GM18858 (cell line): ENCODE measurements around the gene LARGE1.

Experiments
- ATAC-seq: cut with Tn5 transposase; IDR thresholded peaks from one replicate; pipeline ENCODE4 v1.9.1; 2021; ENCODE audit not compliant: unreplicated experiment

The LARGE1 gene

DNA sequence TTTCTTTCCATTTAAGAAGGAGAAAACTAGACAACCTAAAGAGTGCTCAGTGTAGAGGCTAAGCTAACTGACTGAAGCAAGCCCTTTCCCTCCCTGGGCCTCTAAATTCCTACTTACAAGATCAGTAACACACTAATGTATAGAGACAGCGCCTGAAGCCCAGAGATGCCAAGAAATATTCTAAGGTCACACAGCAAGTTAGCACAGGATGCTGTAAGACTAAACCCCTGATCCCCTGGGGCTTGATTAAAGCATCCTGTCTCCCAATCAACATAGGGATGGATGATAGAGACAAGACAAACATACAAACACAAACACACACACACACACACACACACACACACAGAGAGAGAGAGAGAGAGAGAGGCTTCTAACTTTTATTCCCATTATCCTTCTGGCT is 5.6 kb downstream of the LARGE1 start:
- no peak for ATAC-seq

DNA sequence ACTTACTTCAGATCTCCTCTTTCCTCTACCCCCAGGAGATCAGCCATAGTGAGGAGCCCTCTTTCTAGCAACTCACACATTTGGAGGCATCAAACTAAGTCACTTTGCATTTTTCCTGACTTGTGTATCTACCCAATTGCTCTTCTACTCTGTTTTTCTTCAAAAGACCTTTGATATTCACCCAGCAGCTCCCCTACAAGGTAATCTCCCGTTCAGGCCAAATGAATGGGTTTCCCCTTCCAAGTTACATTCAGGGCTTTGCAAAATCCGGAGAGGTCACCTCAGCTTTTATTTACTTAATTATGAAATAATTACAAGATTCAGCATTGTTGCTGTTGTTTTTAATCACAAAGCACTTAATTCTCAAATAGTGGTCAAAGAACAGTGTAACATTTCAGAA is 6.1 kb downstream of the LARGE1 start:
- no peak for ATAC-seq

DNA sequence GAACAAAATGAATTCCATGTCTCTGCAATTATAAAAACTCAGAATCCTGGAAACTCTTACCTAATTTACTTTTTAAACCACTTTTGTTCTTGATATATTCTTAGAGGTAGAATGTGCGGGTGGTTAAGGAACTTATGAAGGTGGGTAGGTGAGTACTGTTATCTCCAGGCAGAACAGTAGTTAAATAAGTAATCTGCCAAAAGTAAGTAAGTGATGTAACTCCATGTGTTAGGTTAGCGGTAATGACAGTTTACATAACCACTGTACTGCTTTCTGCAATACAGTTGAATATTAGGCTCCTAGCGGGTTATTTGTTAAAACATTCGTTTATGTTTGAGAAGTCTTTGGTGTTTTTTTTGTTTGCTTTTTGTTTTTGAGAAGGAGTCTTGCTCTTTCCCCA is 7.1 kb downstream of the LARGE1 start:
- no peak for ATAC-seq

DNA sequence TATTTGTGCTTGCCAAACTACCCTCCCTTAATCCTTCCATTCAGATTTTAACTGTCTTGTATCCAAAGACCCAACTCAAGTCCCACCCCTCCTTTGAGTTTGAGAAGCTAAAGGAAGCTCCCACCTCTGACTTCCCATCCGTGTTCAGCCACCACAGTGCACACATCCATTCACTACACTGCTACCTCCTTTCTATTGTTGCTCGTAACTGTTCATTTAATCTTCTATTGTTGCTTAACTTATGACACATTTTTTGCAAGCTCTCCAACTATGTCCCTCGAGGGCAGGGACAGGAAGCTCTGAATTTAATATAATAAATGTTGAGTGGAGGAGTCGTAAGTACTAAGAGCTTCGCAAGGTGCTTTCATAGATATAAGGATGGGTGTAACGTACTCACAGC is 10.4 kb downstream of the LARGE1 start:
- no peak for ATAC-seq

DNA sequence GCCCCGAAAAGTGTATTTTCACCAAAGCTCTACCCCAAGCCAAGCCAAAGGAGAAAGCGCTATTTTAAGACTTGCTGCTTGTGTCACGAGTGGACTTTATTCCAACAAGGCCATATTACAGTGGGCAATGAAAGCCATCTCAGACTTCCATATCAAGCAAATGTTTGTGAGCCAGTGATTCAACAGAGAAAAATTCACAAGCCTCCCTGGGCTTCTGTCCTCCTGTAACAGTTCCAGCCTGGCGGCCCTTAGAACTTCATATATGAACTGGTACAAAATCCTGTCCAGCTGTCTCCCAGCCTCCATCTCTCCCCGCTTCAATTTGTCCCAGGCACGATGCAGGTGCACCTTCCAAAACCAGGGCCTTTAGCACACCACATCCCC is 11.2 kb downstream of the LARGE1 start:
- ATAC-seq: no peak

DNA sequence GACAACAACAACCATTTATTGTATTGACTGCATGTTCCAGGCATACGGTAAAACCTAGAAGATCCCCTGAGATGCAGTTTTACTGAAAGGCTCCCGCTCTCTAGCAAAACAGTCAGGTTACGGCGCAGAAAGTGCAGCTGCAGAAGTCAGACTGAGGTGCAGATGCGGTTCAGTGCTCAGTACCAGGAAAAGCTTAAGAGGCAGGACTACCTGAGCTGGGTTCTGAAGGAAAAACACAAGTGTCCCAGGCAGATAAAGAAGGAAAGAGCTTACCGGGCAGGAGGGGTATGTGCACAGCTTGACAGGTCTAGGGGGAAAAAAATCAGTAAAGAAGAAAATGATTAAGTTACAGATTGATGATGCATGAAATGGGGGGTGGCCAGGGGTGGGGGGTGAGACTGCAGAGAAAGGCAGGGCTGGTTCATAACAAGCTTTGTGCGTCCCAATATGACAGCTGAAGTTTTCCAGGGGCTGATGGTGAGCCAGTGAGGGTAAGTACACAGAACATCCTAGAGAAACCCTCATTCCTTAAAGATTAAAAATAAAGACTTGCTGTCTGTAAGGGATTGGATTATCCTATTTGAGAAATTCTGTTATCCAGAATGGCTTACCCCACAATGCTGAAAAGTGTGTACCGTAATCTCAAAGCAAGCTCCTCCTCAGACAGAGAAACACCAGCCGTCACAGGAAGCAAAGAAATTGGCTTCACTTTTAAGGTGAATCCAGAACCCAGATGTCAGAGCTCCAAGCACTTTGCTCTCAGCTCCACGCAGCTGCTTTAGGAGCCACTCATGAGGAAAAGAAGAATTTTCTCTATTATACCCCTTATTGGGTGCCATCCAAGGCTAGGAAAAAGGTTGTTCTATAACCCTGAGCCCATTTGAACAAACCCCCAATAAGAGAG is 11.9 kb downstream of the LARGE1 start:
- no peak for ATAC-seq

DNA sequence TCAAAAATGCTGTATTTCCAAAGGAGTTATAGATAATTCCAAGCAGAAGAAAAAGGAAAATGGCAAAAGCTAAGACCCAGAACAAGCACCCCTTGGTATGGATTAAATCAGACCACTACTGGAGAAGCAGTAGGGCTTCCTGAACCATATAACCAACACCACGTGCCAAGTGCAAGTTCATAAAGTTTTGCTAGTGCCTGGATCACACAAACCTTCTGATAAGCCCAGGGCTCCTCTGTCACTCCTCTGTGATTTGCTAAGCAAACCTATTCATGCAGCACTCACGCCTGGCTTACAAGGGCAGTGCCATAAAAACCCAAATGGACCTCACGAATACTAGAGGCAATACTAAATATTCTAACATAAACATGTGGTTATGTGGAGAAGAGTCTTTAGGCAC is 13.3 kb downstream of the LARGE1 start:
- no peak for ATAC-seq

DNA sequence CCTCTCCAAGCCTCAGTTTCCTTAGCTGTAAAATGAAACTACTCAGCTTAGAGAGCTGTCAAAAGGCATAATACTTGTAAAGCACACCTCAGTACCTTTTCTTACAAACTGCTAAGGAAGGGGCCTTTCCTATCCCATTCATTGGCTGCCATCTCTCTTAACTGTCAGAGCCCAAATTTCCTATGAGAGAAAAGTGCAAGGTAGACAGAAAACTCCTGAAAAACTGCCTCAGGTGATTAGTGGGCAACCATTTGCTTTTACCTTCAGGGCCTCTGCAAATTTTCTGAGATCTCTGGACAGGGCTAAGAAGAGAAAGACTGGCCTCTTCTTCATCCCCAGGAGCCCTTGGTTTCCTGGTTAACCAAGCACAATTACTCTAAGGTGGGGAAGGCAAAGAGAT is 13.8 kb downstream of the LARGE1 start:
- no peak for ATAC-seq

DNA sequence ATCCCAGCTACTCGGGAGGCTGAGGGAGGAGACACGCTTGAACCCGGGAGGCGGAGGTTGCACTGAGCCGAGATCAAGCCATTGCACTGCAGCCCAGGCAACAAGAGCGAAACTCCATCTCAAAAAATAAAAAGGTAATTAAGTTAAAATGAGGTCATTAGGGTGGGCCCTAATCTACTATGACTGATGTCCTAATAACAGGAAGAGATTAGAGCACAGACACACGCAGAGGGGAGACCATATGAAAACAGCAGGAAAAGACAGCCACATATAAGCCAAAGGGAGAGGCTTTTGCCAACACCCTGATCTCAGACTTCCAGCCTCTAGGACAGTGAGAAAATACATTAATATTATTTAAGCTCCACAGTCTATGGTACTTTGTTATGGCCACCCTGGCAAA is 17.3 kb downstream of the LARGE1 start:
- no peak for ATAC-seq

DNA sequence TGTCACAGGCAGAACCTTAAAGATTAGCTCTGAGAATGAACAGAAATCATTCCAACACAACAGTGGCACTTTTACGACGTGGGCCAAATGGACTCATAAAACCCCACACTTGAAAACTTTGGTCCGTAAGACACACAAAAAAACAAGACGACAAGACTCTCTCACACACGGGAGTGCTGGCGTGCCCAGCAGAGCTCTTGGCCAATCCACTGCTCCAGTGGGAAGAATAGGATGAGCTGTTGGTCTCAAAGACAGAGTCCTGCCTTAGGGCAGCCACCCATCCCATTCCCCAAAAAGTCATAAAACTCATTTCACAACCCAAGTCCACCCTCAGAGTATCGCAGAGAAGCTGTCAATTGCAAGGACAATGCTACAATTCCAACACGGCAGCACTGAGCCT is 18.2 kb downstream of the LARGE1 start:
- ATAC-seq: no peak

DNA sequence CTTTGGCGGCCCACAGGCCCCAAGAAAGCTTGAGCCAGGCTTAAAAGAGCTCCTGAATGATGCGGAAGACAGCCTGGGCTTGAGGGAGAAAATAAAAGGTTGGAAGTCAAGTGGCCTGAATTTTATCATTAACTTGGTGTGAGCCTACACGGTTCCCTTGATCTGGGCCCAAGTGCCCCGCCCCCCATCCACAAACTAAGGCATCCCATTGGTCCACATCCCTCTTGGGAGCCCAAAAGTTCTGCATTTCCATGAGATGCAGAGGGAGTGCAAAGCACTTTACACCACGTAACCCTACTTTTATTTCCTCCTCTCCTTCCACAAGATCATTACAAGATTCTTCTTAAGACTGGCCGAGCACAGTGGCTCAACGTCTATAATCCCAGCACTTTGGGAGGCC is 22.2 kb downstream of the LARGE1 start:
- no peak for ATAC-seq

DNA sequence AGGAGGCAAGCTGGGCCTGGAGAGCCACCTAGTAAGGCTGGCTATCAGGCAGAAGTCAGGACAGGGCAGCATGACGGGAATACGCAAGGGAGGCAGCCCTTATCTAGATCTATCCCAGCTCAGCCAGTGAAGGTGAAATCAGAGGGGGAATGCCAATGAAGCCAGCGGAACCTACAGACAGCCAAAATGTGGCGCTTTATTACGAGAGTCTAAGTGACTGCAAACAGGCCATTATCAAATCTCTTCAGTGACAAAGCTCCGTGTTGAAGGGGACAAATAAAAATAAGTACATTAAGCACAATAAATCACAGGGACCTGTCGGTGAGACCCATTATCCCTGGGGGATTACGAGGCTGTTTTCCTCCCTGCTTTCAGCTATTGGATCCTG is 22.8 kb downstream of the LARGE1 start:
- ATAC-seq: no peak

DNA sequence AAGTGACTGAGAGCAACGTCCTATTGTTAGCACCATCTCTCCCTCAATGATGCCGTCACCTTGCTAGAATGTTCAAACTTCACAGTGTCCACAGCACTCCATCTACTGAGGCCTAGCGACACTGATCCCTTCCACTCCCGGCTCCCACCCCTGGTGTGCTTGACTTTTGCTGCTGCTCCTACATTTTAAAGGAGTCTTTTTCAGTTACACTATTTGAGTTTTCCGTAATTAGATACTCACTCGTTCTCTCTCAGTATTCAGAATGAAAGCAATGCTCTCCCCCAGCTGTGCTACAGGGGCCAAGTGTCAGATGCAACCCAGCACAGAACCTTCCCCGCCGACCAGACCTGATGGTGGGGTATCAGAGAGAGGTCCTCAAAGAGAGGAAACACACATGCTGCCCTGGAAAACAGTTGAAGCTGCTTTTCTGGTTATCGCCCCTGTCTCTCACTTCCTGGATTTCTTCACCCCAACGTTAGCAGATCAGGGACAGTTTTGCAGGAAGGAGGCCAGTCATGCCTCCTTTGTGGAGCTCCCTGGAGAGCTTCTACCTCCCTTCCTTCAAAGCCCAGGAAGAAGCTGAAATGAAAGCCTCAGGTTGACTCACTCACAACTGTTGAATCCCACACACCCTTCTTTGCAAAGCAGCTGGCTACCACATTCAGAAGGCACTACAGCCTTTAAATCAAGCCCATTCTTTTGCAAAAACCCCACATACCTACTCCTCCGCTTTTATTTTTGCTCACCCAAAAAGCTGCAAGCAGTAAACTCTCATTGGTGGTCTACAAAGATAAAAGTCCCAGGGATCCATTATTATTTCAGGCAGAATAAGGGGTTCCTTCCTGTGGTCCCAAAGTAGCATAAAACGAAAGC is 23.5 kb downstream of the LARGE1 start:
- ATAC-seq: no peak

DNA sequence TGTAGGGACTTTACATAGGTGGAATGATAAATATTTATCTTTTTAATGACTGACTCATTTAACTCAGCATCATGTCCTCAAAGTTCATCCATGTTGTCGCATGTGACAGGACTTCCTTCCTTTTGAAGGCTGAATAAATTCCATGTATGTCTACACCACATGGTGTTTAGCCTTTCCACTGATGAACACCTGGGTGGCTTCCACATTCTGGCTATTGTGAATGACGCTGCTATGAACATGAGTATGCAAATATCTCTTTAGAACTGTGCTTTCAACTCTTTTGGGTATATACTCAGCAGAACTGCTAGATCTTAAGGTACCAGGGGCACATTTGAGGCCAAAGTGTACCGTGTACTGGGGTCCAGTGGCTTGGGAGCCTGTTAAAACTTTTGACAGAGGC is 24.1 kb downstream of the LARGE1 start:
- no peak for ATAC-seq

DNA sequence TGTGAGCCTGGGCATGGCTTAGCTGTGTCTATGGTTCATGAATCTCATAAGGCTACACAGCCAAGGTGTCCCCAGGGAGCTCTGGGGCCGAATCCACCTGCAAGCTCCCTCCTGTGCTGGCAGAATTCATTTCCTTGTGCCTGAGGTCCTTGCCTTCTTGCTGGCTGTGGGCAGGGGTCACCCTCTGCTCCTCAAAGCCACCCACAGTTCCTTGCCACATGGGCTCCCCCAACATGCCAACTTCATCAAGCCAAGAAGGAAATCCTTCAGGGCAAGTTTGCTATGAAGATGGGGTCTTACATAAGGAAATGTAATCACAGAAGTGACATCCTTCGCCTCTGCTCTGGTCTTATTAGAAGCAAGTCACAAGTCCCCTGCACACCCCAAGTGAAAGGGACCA is 24.8 kb downstream of the LARGE1 start:
- no peak for ATAC-seq

DNA sequence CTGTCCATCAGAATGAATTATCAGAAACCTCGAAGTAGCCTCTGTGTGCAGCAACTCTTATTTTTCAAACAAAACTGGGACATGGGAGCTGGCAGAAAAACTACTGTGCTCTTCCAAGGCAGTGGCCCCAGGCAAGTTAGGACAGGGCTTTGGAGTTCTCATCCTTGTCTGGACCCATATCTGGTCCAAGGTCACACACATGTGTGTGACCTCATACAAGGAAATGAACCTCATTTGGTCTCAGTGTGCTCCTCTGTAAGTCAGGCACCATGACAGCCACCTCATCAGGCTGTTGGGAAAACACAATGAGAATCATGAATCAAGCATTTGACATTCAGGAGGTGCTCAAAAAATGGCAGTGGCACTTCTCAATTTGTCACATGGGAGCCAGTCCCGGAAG is 25.8 kb downstream of the LARGE1 start:
- no peak for ATAC-seq

DNA sequence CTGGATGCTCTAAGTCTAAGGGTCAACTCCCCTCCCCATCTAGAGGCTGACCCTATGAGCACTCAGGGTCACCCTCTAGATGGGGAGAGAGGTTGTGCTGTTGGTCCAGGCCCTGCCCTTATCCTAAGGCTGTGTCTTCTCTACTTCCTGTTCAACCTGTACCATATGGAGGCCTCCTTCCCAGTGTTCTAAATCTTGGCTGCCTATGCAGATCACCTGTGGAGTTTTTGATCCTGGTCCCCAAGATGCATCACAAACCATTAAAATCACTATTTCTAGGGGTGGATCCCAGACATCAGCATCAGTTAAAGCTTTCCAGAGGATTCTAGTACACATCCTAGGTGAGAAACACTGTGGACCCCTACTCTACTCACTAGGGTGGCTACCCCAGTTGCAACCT is 26.2 kb downstream of the LARGE1 start:
- no peak for ATAC-seq

DNA sequence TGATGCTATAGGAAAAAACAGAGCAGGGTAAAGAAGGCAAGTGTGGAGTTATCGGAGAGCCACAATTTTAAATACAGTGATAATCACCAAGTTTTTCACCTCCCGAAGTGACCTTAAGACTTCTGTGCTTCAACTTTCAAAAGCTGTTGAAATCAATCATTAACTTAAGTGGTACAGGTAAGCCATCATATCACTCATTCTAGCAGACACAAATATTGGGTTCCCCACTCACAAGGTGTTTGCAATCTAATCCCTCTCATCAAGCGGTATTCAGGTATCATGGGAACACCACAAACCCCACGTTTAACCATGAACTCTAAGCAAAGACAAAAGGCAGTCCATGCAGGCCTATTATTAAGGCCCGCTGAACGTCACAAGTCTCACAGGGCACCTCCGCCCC is 26.8 kb downstream of the LARGE1 start:
- ATAC-seq: no peak

DNA sequence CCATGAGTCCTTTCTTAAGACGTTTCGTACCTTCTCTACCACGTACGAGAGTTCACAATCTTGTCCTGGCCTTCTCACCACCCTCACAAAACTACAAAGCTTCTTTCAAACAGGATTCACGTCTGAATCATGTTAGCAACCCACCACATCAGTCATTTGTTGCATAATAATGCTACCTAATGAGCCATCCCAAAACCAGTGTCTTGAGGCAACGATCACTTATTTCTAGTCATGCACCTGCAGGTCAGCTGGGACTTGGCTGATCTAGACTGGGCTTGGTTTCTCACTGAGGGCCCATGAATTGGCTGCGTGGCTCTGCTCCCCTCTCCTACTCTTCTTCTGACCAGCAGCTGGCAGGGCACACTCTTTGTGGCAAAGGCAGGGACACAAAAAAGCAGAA is 28.3 kb downstream of the LARGE1 start:
- ATAC-seq: no peak

DNA sequence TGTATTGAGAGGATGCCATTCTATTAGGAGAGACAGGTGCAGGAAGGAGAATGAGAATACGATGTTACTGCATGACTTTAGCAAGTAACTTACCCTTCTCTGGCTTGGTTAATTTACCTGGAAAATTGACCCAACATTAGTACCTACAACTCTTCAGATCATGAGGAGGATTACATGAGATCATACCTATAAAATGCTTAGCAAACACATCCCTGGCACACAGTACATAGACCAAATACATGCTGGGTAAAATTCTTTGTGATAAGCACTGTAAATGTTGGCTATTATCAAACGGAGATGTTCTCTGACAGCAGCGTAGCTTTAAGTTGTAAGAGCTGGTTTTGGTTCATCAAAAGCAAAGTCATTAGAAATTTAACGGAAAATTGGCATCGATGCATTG is 28.8 kb downstream of the LARGE1 start:
- ATAC-seq: no peak

DNA sequence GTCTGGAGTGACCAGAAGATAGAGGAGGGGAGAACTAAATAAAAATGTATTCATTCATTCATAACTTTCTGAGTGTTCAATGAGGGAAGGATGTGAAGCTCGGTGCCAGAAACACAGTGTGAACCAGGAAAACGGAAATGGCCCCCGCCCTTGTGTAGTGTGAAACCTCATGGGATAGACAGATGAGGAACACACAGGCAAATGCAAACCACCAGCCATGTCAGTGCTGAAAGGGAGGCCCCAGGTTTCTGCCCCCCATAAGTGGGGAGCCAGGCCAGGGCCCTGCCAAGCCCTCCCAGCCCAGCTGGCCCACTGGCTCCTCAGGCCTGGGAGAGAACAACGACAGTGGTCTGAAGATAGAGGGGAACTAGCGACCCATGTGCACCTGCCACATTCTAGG is 30.5 kb downstream of the LARGE1 start:
- no peak for ATAC-seq

DNA sequence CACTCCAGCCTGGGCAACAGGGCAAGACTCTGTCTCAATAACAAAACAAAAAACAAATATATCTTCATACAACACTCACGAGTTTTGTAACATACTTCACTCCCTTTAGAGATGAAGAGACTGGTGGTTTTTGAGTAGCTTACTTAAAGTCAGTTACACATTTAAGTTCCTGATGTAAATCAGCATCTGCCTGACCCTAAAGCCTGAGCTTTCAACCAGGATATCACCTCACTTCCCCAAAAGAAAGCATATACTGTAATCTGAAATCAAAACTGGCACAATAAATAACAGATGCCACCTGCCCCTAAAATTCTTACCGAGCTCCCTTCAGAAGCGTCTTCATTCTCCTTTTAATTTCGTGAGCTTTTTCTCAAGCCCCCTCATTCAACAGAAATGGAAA is 31.5 kb downstream of the LARGE1 start:
- ATAC-seq: no peak
